HepG2 (cell line): ENCODE measurements around the gene CASP1. TPM values are rescaled to one million over a fixed set of nuclear protein-coding genes. Genes with fewer than 3 reads are reported as not detected.

Experiments used
- AHR ChIP-seq: IDR thresholded peaks from 2 replicates; pipeline ENCODE4 v1.6.1; 2018; ENCODE audit warnings: missing genetic modification reagents, missing compliant biosample characterization
- ARID4A ChIP-seq: sonication (generic); formaldehyde crosslinking; IDR thresholded peaks from 2 replicates; pipeline ENCODE4 v1.5.0; 2020; ENCODE audit warnings: mild to moderate bottlenecking, missing genetic modification reagents, borderline replicate concordance
- ATF7-NPFF ChIP-seq: sonication (generic); formaldehyde crosslinking; IDR thresholded peaks from 2 replicates; pipeline ENCODE4 v1.8.1; 2023; ENCODE audit warnings: mild to moderate bottlenecking, low read depth, missing genetic modification reagents, moderate library complexity
- CBX1 ChIP-seq: IDR thresholded peaks from one replicate; pipeline ENCODE4 v1.6.1; 2016; ENCODE audit warnings: antibody characterized with exemption, low read depth
- CENPX ChIP-seq: sonication (generic); formaldehyde crosslinking; IDR thresholded peaks from 2 replicates; pipeline ENCODE4 v1.9.0; 2021; ENCODE audit warnings: mild to moderate bottlenecking, missing genetic modification reagents, moderate library complexity
- DMAP1 ChIP-seq: IDR thresholded peaks from 2 replicates; pipeline ENCODE4 v1.6.1; 2016
- DNMT3B ChIP-seq: conservative IDR thresholded peaks from 2 replicates; pipeline ENCODE4 v1.6.1; 2016; ENCODE audit warnings: missing biosample characterization, control low read depth
- FOXA3 ChIP-seq: IDR thresholded peaks from 2 replicates; pipeline ENCODE4 v1.6.1; 2016; ENCODE audit warnings: missing genetic modification reagents, missing compliant biosample characterization
- FOXJ3 ChIP-seq: sonication (generic); formaldehyde crosslinking; IDR thresholded peaks from 2 replicates; pipeline ENCODE4 v1.4.0; 2020; ENCODE audit warnings: missing genetic modification reagents, mild to moderate bottlenecking, borderline replicate concordance
- HNF4G ChIP-seq, 2 experiments: sonication (generic) in 1 of 2; formaldehyde crosslinking in 1 of 2; IDR thresholded peaks; 2 replicates each; pipeline versions ENCODE4 v1.4.0 to v1.6.1; 2011 to 2020; ENCODE audit warnings: borderline replicate concordance in 2 of 2, low read depth in 2 of 2, mild to moderate bottlenecking in 2 of 2, low read length in 1 of 2, missing genetic modification reagents in 1 of 2, moderate library complexity in 1 of 2
- HOXA3 ChIP-seq: sonication (generic); formaldehyde crosslinking; IDR thresholded peaks from 2 replicates; pipeline ENCODE4 v1.5.0; 2020; ENCODE audit warnings: missing genetic modification reagents
- IRF2 ChIP-seq: IDR thresholded peaks from 2 replicates; pipeline ENCODE4 v1.6.1; 2018; ENCODE audit warnings: missing genetic modification reagents, missing compliant biosample characterization
- SOX13 ChIP-seq, 3 experiments: fragments of 450-650 bp in 1 of 3; sonication (generic) in 1 of 3; formaldehyde crosslinking in 1 of 3; IDR thresholded peaks in 2 of 3; conservative IDR thresholded peaks in 1 of 3; 2 replicates each; pipeline versions ENCODE4 v1.5.0 to v1.6.1; 2016 to 2020; ENCODE audit warnings: antibody characterized with exemption in 1 of 3, mild to moderate bottlenecking in 1 of 3, missing compliant biosample characterization in 1 of 3, missing genetic modification reagents in 1 of 3, moderate library complexity in 1 of 3
- SOX5 ChIP-seq: IDR thresholded peaks from 2 replicates; pipeline ENCODE4 v1.6.1; 2016; ENCODE audit warnings: borderline replicate concordance
- SP2 ChIP-seq: sonication (generic); formaldehyde crosslinking; IDR thresholded peaks from 2 replicates; pipeline ENCODE4 v1.5.1; 2020; ENCODE audit warnings: mild to moderate bottlenecking, missing genetic modification reagents
- TARDBP ChIP-seq: sonication (generic); formaldehyde crosslinking; IDR thresholded peaks from 2 replicates; pipeline ENCODE4 v1.8.0; 2022; ENCODE audit warnings: mild to moderate bottlenecking, missing genetic modification reagents
- ZFP1 ChIP-seq: IDR thresholded peaks from 2 replicates; pipeline ENCODE4 v1.6.1; 2016
- ZNF101 ChIP-seq: sonication (generic); formaldehyde crosslinking; IDR thresholded peaks from 2 replicates; pipeline ENCODE4 v1.4.0; 2020; ENCODE audit warnings: mild to moderate bottlenecking, low read depth, missing genetic modification reagents, borderline replicate concordance
- ZNF12 ChIP-seq: sonication (generic); formaldehyde crosslinking; IDR thresholded peaks from 2 replicates; pipeline ENCODE4 v1.5.0; 2020; ENCODE audit warnings: missing genetic modification reagents
- ZNF136 ChIP-seq: sonication (generic); formaldehyde crosslinking; IDR thresholded peaks from 2 replicates; pipeline ENCODE4 v1.8.1; 2022; ENCODE audit warnings: low read depth, mild to moderate bottlenecking, moderate library complexity, missing genetic modification reagents
- ZNF292 ChIP-seq: sonication (generic); formaldehyde crosslinking; IDR thresholded peaks from 2 replicates; pipeline ENCODE4 v1.8.1; 2022; ENCODE audit warnings: mild to moderate bottlenecking, low read depth, missing genetic modification reagents, borderline replicate concordance
- ZNF761 ChIP-seq: sonication (generic); formaldehyde crosslinking; conservative IDR thresholded peaks from 2 replicates; pipeline ENCODE4 v1.4.0; 2020; ENCODE audit warnings: mild to moderate bottlenecking, missing genetic modification reagents
- ZSCAN9 ChIP-seq: IDR thresholded peaks from 2 replicates; pipeline ENCODE4 v1.6.1; 2016; ENCODE audit warnings: borderline replicate concordance
- polyA plus RNA-seq, 8 experiments: library from polyadenylated mRNA; depleted of rRNA in 3 of 8; stranded (reverse) in 7 of 8; unstranded in 1 of 8; fragments of >200 nt; fragmentation: Illumina TruSeq in 4 of 8; extraction: Trizol in 4 of 8; gene quantifications; 2 replicates each; pipeline versions ENCODE4 v1.2.1 to v1.2.3, GENCODE V29; 2011 to 2016; ENCODE audit warnings: low read depth in 4 of 8, missing spikeins in 1 of 8, mixed read lengths in 1 of 8; ENCODE audit not compliant: insufficient read depth in 1 of 8
- total RNA-seq, 5 experiments: library from RNA; depleted of rRNA; stranded (reverse); fragments of >200 nt; fragmentation: Illumina TruSeq; extraction: Trizol; gene quantifications; 2 replicates each; pipeline ENCODE4 v1.2.3, GENCODE V29; 2016; ENCODE audit warnings: low read depth in 1 of 5
- TF ChIP-seq, protein P1 (sequence below): sonication (generic); formaldehyde crosslinking; IDR thresholded peaks from 2 replicates; pipeline ENCODE4 v1.8.1; 2022; ENCODE audit warnings: low read depth, mild to moderate bottlenecking, missing genetic modification reagents

Gene CASP1
- total and polyA plus RNA-seq, 2 of the 13 experiments (the other 11 are each of a cell fraction or from before 2014, with no cell fraction given): 0.34 to 5.2 TPM

DNA sequence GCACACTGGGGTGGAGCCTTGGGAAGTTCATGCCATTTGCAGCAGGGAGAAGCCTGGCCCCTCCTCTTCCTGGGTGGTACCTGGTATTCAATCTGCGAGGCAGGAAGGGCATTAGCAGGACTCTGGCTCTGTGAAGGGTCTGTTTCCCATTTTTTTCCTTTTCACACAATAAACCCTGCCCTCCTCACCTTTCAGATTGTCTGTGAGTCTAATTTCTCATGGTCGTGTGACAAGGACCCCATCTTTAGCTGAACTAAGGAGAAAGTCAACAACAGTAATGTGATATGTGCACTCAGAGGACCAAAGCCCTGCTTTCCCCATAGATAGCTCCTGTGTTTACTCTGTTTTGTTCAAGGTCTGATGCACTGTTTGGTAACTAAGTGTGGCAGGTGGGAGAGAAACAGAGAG, 39.9 kb downstream of the CASP1 start (continued):
- 0 out of 2 replicates have a peak, but pooled peaks have one; percentile 25 for TF ChIP-seq ATF7-NPFF
- TF ChIP-seq CBX1: no peak
- TF ChIP-seq DMAP1 (CRISPR knock-in tag): peak; percentile 52; the same call in 1 of the 2 replicates
- TF ChIP-seq ZNF761 (CRISPR knock-in tag): 0 out of 2 replicates have a peak, but pooled peaks have one; percentile 54
- peak; percentile 96 for TF ChIP-seq FOXA3
- TF ChIP-seq TARDBP (CRISPR knock-in tag): peak; percentile 53; the same call in 1 of the 2 replicates
- TF ChIP-seq, protein P1, sequence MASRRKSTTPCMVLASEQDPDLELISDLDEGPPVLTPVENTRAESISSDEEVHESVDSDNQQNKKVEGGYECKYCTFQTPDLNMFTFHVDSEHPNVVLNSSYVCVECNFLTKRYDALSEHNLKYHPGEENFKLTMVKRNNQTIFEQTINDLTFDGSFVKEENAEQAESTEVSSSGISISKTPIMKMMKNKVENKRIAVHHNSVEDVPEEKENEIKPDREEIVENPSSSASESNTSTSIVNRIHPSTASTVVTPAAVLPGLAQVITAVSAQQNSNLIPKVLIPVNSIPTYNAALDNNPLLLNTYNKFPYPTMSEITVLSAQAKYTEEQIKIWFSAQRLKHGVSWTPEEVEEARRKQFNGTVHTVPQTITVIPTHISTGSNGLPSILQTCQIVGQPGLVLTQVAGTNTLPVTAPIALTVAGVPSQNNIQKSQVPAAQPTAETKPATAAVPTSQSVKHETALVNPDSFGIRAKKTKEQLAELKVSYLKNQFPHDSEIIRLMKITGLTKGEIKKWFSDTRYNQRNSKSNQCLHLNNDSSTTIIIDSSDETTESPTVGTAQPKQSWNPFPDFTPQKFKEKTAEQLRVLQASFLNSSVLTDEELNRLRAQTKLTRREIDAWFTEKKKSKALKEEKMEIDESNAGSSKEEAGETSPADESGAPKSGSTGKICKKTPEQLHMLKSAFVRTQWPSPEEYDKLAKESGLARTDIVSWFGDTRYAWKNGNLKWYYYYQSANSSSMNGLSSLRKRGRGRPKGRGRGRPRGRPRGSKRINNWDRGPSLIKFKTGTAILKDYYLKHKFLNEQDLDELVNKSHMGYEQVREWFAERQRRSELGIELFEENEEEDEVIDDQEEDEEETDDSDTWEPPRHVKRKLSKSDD: no peak
- peak; percentile 56; the same call in 1 of the 2 replicates for TF ChIP-seq ARID4A
- no peak for TF ChIP-seq CENPX (CRISPR knock-in tag)
- peak; percentile 89 for TF ChIP-seq SOX5
- TF ChIP-seq DNMT3B (CRISPR knock-in tag): no peak
- TF ChIP-seq HOXA3: no peak
- peak; percentile 38; the same call in 1 of the 2 replicates for TF ChIP-seq IRF2 (CRISPR knock-in tag)
- peak; percentile 47; the same call in 1 of the 2 replicates for TF ChIP-seq ZNF12 (CRISPR knock-in tag)
- peak; percentile 79; the same call in 1 of the 2 replicates for TF ChIP-seq FOXJ3 (CRISPR knock-in tag)
- 0 out of 2 replicates have a peak, but pooled peaks have one; percentile 37 for TF ChIP-seq ZFP1 (CRISPR knock-in tag)
- TF ChIP-seq ZNF292 (CRISPR knock-in tag): 0 out of 2 replicates have a peak, but pooled peaks have one; percentile 45
- peak; percentile 26; the same call in 1 of the 2 replicates for TF ChIP-seq ZSCAN9 (CRISPR knock-in tag)
- peak; percentile 56; the same call in 1 of the 2 replicates for TF ChIP-seq SOX13 (IDR thresholded peaks at IDR 0.05)
- peak in 1 of 2 experiments; percentile 93; a peak in 2 of 4 replicates for TF ChIP-seq SOX13 (CRISPR knock-in tag; conservative IDR thresholded peaks at IDR 0.05 in 1 of 2, IDR thresholded peaks at IDR 0.05 in 1 of 2)
- 0 out of 2 replicates have a peak, but pooled peaks have one; percentile 50 for TF ChIP-seq AHR
- no peak for TF ChIP-seq ZNF136
- peak; percentile 20; the same call in 1 of the 2 replicates for TF ChIP-seq HNF4G (IDR thresholded peaks at IDR 0.05; ENCODE audit: borderline replicate concordance, low read depth, low read length)
- no peak for TF ChIP-seq HNF4G (CRISPR knock-in tag; IDR thresholded peaks at IDR 0.05; ENCODE audit: borderline replicate concordance, low read depth)
- no peak for TF ChIP-seq SP2 (CRISPR knock-in tag)
- no peak for TF ChIP-seq ZNF101
